CD1c-positive myeloid dendritic cell (primary cell): Measurements from ENCODE around the gene ST7.

Experiments
- DNase-seq: peaks from one replicate; pipeline ENCODE4 v3.0.0-alpha.2; 2016; ENCODE audit errors: extremely low spot score

The ST7 gene

GRCh38 chr7:117008886-117009531 is 55.7 kb downstream of the ST7 start:
- DNase-seq, result peak; percentile 50

DNA sequence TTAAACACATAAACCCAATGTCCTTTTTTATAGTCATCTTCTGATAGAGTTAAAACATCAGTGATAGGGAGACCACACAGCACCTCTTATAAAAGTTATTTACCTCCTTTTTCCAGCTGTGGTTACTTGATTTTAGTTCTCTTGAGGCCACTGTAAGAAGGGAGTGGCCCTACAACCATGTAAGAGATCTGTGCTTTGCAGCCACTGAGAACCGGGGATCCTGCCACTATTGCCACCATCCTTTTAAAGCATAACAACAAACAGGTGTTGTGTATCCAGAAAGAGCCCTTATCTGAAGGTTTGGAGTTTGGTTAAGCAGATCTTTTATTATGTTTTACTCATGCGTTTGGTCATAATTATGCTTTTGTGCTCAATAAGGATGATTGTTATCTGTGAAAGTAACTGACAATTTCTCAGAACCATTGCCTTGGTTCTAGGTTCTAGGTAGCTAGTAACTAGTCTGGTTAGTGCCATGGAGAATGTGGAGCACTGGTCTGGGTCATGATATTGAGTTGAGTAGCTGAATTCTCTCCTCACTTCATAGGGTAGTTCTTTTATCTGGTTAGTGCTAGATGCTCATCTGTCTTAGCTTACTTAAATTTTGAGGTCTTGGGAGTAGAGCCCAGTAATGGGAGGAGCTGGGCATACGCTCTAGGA is 56.5 kb downstream of the ST7 start:
- no peak for DNase-seq

DNA sequence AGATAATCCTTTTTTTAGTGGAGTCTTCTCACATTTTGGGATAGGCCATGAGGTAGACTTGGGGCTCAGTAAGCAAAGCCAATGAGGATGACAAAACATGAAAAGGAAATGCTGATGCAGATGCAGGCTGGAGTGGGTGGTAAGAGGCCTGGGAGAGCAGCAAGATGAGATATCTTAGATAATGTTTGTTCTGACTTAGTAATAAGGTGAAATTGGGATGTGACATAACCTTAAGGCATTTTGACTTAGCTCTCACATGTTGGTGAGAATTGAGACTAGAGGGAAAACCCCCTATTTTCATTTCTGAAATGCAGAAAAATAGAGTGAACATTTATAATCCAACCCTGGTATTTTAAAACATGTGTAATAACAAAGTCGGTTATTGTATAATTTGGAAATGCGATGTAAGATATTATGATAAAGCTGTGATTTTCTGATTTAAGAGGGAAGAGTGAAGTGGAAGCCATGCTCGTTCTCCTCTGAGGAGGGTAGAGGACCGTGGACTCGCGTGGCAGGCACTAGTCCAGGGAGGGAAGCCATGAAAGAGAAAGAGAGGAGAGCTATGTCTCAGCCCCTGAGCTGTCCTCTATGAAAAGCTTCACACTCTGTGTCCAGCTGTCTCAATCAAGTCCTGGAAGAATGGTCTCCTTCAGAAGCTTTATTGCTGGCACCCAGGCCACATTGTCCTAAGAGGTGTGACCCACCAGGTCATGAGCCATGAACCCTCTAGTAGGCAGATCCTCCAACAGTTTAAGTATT is 57.3 kb downstream of the ST7 start:
- DNase-seq, result peak; percentile 59

- peak; percentile 87 for DNase-seq
Observed at GRCh38 chr7:117011419-117012260, 58.3 kb downstream of the ST7 start.

- DNase-seq, result no peak
Observed at GRCh38 chr7:117012284-117012683, 59.0 kb downstream of the ST7 start.

- DNase-seq, result peak; percentile 62
Observed at GRCh38 chr7:117012696-117013095, 59.4 kb downstream of the ST7 start.

- DNase-seq, result peak; percentile 35
Observed at GRCh38 chr7:117014099-117014656, 60.9 kb downstream of the ST7 start.

GRCh38 chr7:117014673-117015133 is 61.4 kb downstream of the ST7 start:
- DNase-seq, result peak; percentile 87

DNA sequence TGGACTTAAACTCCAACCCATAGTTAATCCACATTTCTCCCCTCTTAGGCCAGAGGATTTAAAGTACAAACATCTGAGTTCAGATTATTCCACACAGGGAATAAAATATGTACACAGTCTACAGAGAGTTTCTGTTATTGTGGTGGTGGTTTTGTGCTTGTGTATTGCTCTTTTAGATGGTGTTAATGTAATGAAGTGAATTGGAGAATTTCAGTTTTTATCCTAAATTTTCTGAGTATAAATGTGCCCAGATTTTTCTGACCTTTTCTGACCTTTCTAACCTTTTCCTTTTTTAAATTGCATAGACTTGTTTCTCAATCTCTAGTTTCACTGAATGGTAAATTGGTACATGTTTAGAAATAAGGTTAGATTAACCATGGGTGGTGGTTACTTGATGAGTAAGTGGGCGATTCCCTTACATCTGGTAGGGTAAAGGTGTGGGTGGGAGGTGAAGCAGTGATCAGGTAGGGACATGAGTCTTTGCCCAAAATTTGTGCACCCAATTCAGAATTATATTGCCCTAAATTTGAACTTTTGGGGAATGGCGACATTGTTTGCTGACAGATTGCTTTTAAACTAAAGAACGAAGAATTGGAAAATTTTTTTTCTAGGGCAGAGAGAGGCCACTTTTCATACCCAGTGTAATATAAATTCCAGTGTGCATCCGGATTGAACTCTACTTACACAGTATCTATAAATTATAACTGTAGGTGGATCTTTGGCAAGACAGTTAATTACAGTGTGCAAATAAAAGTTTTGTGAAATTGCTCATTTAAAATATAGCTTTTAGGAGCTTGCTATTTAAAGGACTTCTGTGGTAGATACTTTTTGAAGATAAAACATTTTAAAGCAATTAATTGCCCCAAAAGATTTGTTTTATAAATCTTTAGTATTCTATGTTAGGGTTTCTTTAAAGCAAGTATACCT is 62.2 kb downstream of the ST7 start:
- DNase-seq, result peak; percentile 39

DNA sequence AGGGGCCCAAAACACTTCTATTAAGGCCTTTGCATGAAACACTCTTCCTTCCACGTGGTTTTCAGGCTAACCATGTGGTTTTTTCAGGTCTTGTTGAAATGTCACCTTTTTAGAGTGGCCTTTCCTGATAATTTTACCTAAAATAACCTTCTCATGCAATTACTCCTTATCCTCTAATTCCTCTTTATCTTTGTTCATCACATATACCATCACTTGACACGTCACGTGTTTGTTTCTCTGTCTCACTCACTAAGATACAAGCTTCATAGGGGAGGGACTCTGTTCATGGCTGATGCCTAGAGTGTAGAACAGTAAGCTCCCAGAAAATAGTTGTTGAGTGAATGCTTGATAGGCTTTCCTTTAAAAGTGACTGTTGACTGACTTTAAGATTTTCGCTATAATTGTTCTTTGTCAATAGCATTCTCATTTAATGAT is 63.7 kb downstream of the ST7 start:
- DNase-seq, result peak; percentile 4

DNA sequence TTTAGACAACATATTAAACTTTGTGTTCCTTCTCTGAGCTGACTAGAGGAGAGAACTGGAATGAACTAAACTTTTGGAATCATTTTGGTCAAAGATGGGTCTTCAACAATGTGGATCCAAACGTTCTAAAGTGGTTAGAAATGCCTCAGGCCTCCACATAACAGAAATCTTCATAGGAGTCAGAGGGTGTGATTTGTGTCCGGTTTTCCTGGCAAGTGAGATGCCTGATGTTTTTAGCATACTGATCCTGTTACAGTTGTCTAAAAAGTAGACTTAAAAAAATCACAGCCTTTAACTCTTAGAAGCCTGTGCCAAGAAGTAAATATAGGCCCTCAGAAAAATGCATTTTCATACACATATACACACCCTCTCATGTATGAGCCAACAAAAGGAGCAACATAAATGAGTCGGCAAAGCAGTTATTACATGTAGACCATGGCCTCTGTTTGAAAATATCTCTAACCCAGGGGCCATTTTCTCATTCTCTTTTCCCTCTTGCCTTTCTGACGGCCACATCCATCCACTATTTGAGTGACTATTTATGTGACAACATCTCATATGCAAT is 64.5 kb downstream of the ST7 start:
- no peak for DNase-seq

DNA sequence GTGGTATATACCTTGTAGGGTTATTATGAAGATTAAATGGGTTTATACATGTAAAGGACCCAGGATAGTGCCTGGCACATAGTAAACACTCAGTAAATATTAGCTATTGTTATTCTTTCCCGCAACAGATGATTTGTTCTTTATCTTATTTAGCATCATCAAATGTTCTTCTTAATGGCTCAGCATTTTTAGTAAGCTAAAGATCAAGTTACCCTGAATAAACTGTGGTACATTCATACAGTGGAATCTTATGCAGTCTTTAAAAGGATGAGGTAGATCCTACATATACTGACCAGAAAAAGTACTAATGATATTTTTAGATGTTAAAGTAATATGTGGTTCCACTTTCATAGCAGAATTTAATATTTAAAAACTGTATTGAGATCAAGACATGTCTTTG is 65.4 kb downstream of the ST7 start:
- no peak for DNase-seq

- DNase-seq, result no peak
Observed at GRCh38 chr7:117019287-117019686, 66.0 kb downstream of the ST7 start.

DNA sequence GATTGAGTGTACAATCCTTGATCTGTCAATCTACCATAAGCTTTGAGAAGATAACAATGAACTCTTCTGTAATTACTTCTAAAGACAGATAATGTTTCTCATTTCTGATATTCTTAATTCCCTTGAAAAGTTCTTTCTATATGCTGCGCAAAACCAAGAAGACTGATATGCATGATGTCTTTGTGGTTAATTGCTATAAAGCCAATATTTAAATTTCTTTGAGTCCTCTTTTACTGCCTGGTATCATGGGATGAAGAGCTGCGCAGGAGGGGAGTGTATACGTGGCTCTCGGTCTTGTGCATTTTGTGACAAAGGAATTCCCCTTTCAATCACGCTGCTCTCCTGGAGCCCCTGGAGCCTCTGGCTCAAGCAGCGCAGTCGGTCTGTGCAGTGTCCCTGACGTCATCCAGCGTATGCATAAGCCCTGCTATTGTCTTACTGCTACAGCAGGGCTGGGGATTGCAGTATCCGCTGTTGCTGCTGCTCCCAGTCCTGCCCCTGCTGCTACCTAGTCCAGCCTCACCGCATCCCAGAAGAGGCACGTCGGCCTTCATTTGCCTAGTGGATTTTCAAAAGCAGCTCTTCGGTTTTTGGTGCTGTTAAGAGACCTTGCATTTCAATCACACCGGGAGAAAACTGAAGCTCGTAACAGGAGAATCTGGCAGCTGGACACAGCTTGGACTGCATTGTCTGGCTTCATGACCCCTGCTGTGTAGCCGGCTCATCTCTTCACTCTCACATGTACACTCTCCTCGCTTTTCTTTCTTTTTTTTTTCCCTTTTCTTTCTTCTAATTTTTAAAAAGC is 66.7 kb downstream of the ST7 start:
- no peak for DNase-seq

GRCh38 chr7:117020591-117020973 is 67.3 kb downstream of the ST7 start:
- DNase-seq, result no peak

DNA sequence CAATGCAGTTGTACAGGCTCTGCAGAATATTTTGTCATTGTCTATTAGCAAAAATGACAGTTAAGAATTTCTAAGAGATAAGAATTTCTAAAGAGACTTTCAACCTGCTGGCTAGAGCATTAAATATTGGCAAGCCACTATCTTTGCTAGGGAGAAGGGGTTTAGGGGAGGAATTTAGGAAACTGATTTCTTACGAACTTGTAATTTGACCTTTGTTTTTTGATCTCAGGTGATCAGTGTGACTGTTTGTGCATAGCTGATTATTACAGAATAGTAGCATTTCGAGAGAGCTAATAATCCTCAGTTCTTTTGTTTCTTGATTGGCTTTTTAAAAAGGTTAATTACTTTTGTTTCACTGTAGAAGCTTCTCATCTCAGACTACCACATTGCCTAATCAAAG is 68.1 kb downstream of the ST7 start:
- DNase-seq, result no peak

GRCh38 chr7:117021986-117022385 is 68.7 kb downstream of the ST7 start:
- DNase-seq, result no peak

GRCh38 chr7:117023325-117023854 is 70.1 kb downstream of the ST7 start:
- DNase-seq, result no peak

- no peak for DNase-seq
Observed at GRCh38 chr7:117024811-117025210, 71.5 kb downstream of the ST7 start.
